Lower lobe of right lung (tissue), 2 donors: ENCODE measurements around the gene ZBTB12. TPM values are rescaled to one million over a fixed set of nuclear protein-coding genes. Genes with fewer than 3 reads are reported as not detected.
"Not testable (repeated sequence)": the region's sequence is repeated elsewhere in the genome, so short reads cannot be mapped to it uniquely, and the experiment has no call there.

Experiments
- ATAC-seq, 2 donors: fragments of 200-7000 bp; cut with Tn5 transposase; one replicate each; pipeline ENCODE4 v1.9.1; 2020 to 2022; ENCODE audit warnings: mild to moderate bottlenecking in 2 of 2, moderate library complexity in 2 of 2
- DNase-seq: peaks from one replicate; pipeline ENCODE4 v3.0.0-alpha.2; 2020
- H3K27ac ChIP-seq: fragments of 200-600 bp; one replicate; pipeline ENCODE4 v1.8.0; 2022
- H3K27me3 ChIP-seq: fragments of 200-600 bp; one replicate; pipeline ENCODE4 v1.8.0; 2022; ENCODE audit warnings: low read depth
- H3K36me3 ChIP-seq: fragments of 200-600 bp; one replicate; pipeline ENCODE4 v1.8.0; 2022; ENCODE audit warnings: mild to moderate bottlenecking
- H3K4me1 ChIP-seq: fragments of 200-600 bp; one replicate; pipeline ENCODE4 v1.8.0; 2022
- H3K4me3 ChIP-seq: fragments of 200-600 bp; one replicate; pipeline ENCODE4 v1.8.0; 2022; ENCODE audit warnings: mild to moderate bottlenecking
- H3K9me3 ChIP-seq: fragments of 200-600 bp; one replicate; pipeline ENCODE4 v1.8.0; 2022
- CTCF ChIP-seq: fragments of 200-600 bp; IDR thresholded peaks from one replicate; pipeline ENCODE4 v1.8.0; 2022; ENCODE audit warnings: antibody characterized with exemption, mild to moderate bottlenecking
- intact Hi-C: fragments of 100-400 bp; cut with DNase I; formaldehyde crosslinking; loops from one replicate; pipeline ENCODE4 v1.11.0; 2022
- total RNA-seq: library from RNA; stranded (reverse); fragmentation: NEBNext Ultra II Directional; extraction: Animal tissue kit (Norgen Biotek cat#: 25700); gene quantifications from one replicate; pipeline ENCODE4 v1.2.1, GENCODE V29; 2021
- donor health status: DM: no; HTN: yes; CAD: no; lungs with severe emphysema.

Gene ZBTB12
- total RNA-seq, 1 donor from 2014 or later, result 5.1 TPM

GRCh38 chr6:31858707-31859106, 43.2 kb downstream of the ZBTB12 start:
- no peaks in the 10 kb centered on the region for H3K9me3 ChIP-seq
- DNase-seq, result no peak
- no peaks in the 10 kb centered on the region for H3K27me3 ChIP-seq
- TF ChIP-seq CTCF, result no peak
- H3K4me1 ChIP-seq, result peaks cover 17% of the 10 kb centered on the region
- intact Hi-C loops, result no loop called here
- H3K36me3 ChIP-seq, result peaks cover 48% of the 10 kb centered on the region
- no peak for ATAC-seq
- no peak overlapping the region for H3K27ac ChIP-seq
- no peak overlapping the region for H3K4me3 ChIP-seq

- ATAC-seq, intact Hi-C loops, H3K4me3 ChIP-seq, DNase-seq, H3K27ac ChIP-seq, H3K27me3 ChIP-seq, H3K9me3 ChIP-seq: not testable (repeated sequence)
- Histone ChIP-seq H3K36me3 (peaks cover 48% of the 10 kb centered on the region), H3K4me1 (peaks cover 11% of the 10 kb centered on the region)
These were observed 44.1 kb downstream of the ZBTB12 start for GRCh38 chr6:31857774-31858173.

- H3K9me3 ChIP-seq, DNase-seq, ATAC-seq, H3K4me3 ChIP-seq, H3K27ac ChIP-seq, H3K36me3 ChIP-seq, H3K27me3 ChIP-seq, H3K4me1 ChIP-seq, intact Hi-C loops: not testable (repeated sequence)
These were observed 49.7 kb downstream of the ZBTB12 start for GRCh38 chr6:31851980-31852718.

- DNase-seq (no peak), ATAC-seq (no peak)
- H3K4me3 ChIP-seq, result no peak overlapping the region
- H3K9me3 ChIP-seq, result no peaks in the 10 kb centered on the region
- H3K27me3 ChIP-seq, result no peaks in the 10 kb centered on the region
- H3K27ac ChIP-seq, result no peak overlapping the region
- no peak for TF ChIP-seq CTCF
- no peaks in the 10 kb centered on the region for H3K36me3 ChIP-seq
- no peaks in the 10 kb centered on the region for H3K4me1 ChIP-seq
- intact Hi-C loops, result no loop called here
These were observed 50.4 kb downstream of the ZBTB12 start for GRCh38 chr6:31851485-31851832.

- Histone ChIP-seq H3K27ac (no peak overlapping the region), H3K4me3 (no peak overlapping the region), H3K4me1 (no peaks in the 10 kb centered on the region), H3K36me3 (no peaks in the 10 kb centered on the region), H3K27me3 (no peaks in the 10 kb centered on the region), H3K9me3 (no peaks in the 10 kb centered on the region)
- intact Hi-C loops, result no loop called here
- DNase-seq (no peak), ATAC-seq (no peak)
- no peak for TF ChIP-seq CTCF
These were observed 51.0 kb downstream of the ZBTB12 start for GRCh38 chr6:31850765-31851484.

Other genes starting within 250 kb of the ZBTB12 start
- 253 TPM for gene BAG6, start 249.4 kb downstream of the ZBTB12 start, total RNA-seq
- 1.6 TPM for gene APOM, start 246.2 kb downstream of the ZBTB12 start, total RNA-seq
- 24.7 TPM for gene C6orf47, start 241.3 kb downstream of the ZBTB12 start, total RNA-seq
- 15.4 TPM for gene GPANK1, start 237.1 kb downstream of the ZBTB12 start, total RNA-seq
- 117 TPM for gene CSNK2B, start 236.0 kb downstream of the ZBTB12 start, total RNA-seq
- 11.0 TPM for gene LY6G5B, start 232.1 kb downstream of the ZBTB12 start, total RNA-seq
- gene LY6G5C, start 221.0 kb downstream of the ZBTB12 start, total RNA-seq, result 2.9 TPM
- 56.4 TPM for gene ABHD16A, start 198.8 kb downstream of the ZBTB12 start, total RNA-seq
- 0.97 TPM for gene LY6G6F, start 195.2 kb downstream of the ZBTB12 start, total RNA-seq
- gene LY6G6D, start 186.7 kb downstream of the ZBTB12 start, total RNA-seq, result not detected
- not detected for gene LY6G6C, start 180.3 kb downstream of the ZBTB12 start, total RNA-seq
- 2.6 TPM for gene MPIG6B, start 178.7 kb downstream of the ZBTB12 start, total RNA-seq
- 67.0 TPM for gene DDAH2, start 172.8 kb downstream of the ZBTB12 start, total RNA-seq
- 310 TPM for gene CLIC1, start 165.6 kb downstream of the ZBTB12 start, total RNA-seq
- gene MSH5, start 162.1 kb downstream of the ZBTB12 start, total RNA-seq, result 14.9 TPM
- gene SAPCD1, start 139.4 kb downstream of the ZBTB12 start, total RNA-seq, result 1.2 TPM
- 4.2 TPM for gene VWA7, start 124.8 kb downstream of the ZBTB12 start, total RNA-seq
- gene VARS1, start 106.3 kb downstream of the ZBTB12 start, total RNA-seq, result 44.1 TPM
- 30.5 TPM for gene LSM2, start 95.1 kb downstream of the ZBTB12 start, total RNA-seq
- gene HSPA1L, start 86.8 kb downstream of the ZBTB12 start, total RNA-seq, result 2.5 TPM
- 230 TPM for gene HSPA1A, start 86.5 kb downstream of the ZBTB12 start, total RNA-seq
- 122 TPM for gene HSPA1B, start 74.3 kb downstream of the ZBTB12 start, total RNA-seq
- 70.5 TPM for gene NEU1, start 39.3 kb downstream of the ZBTB12 start, total RNA-seq
- 53.7 TPM for gene SLC44A4, start 23.1 kb downstream of the ZBTB12 start, total RNA-seq
- gene EHMT2, start 4.4 kb downstream of the ZBTB12 start, total RNA-seq, result 46.0 TPM
- 311 TPM for gene C2, start 25.6 kb upstream of the ZBTB12 start, total RNA-seq
- gene CFB, start 44.0 kb upstream of the ZBTB12 start, total RNA-seq, result 85.6 TPM
- gene NELFE, start 56.9 kb upstream of the ZBTB12 start, total RNA-seq, result 47.0 TPM
- 64.2 TPM for gene SKIC2, start 57.1 kb upstream of the ZBTB12 start, total RNA-seq
- 16.5 TPM for gene DXO, start 70.1 kb upstream of the ZBTB12 start, total RNA-seq
- 175 TPM for gene C4A, start 80.0 kb upstream of the ZBTB12 start, total RNA-seq
- 162 TPM for gene C4B, start 112.7 kb upstream of the ZBTB12 start, total RNA-seq
- gene CYP21A2, start 136.3 kb upstream of the ZBTB12 start, total RNA-seq, result 1.1 TPM
- gene TNXB, start 207.3 kb upstream of the ZBTB12 start, total RNA-seq, result 120 TPM
- gene ATF6B, start 226.2 kb upstream of the ZBTB12 start, total RNA-seq, result 83.7 TPM
- gene FKBPL, start 228.2 kb upstream of the ZBTB12 start, total RNA-seq, result 5.8 TPM
- gene PRRT1, start 249.9 kb upstream of the ZBTB12 start, total RNA-seq, result 1.2 TPM